K562 (cell line): Measurements from ENCODE around the gene B4GALNT4. TPM values are rescaled to one million over a fixed set of nuclear protein-coding genes. Genes with fewer than 3 reads are reported as not detected.

Source experiments
- BRF1 ChIP-seq: IDR thresholded peaks from 3 replicates; pipeline ENCODE4 v1.6.1; 2011; ENCODE audit warnings: borderline replicate concordance, mild to moderate bottlenecking; ENCODE audit not compliant: insufficient read length; ENCODE audit errors: extremely low read depth
- CBX2 ChIP-seq: fragments of 200-600 bp; sonication (generic); IDR thresholded peaks from one replicate; pipeline ENCODE4 v1.6.1; 2012; ENCODE audit warnings: mild to moderate bottlenecking, low read length, inconsistent platforms; ENCODE audit not compliant: insufficient read depth, poor library complexity, severe bottlenecking
- CC2D1A ChIP-seq: fragments of 450-650 bp; IDR thresholded peaks from 2 replicates; pipeline ENCODE4 v1.6.1; 2017; ENCODE audit warnings: mild to moderate bottlenecking
- CEBPB ChIP-seq: fragments of 450-650 bp; IDR thresholded peaks from 2 replicates; pipeline ENCODE4 v1.6.1; 2016; ENCODE audit warnings: missing genetic modification characterization, missing compliant biosample characterization
- DEAF1 ChIP-seq: fragments of 450-650 bp; formaldehyde crosslinking; IDR thresholded peaks from 2 replicates; pipeline ENCODE4 v1.4.0; 2020; ENCODE audit warnings: mild to moderate bottlenecking, moderate library complexity
- ELF1 ChIP-seq: fragments of 200-800 bp; sonication (Bioruptor generic); IDR thresholded peaks from 2 replicates; pipeline ENCODE4 v1.6.1; 2016; ENCODE audit warnings: missing genetic modification characterization, missing compliant biosample characterization
- FOXJ2 ChIP-seq: fragments of 200-800 bp; sonication (Bioruptor generic); IDR thresholded peaks from 2 replicates; pipeline ENCODE4 v1.6.1; 2016; ENCODE audit warnings: missing genetic modification characterization, missing compliant biosample characterization
- KDM1A ChIP-seq, 2 experiments: fragments of 450-650 bp; IDR thresholded peaks; 2 replicates each; pipeline ENCODE4 v1.6.1; 2016; ENCODE audit warnings: mild to moderate bottlenecking in 2 of 2
- SMC3 ChIP-seq: conservative IDR thresholded peaks from 2 replicates; pipeline ENCODE4 v1.6.1; 2011; ENCODE audit warnings: low read depth, low read length, improper control_type of control experiment; ENCODE audit not compliant: insufficient read depth
- SUPT5H ChIP-seq: fragments of 450-650 bp; IDR thresholded peaks from 2 replicates; pipeline ENCODE4 v1.6.1; 2016
- XRCC5 ChIP-seq: fragments of 200-400 bp; formaldehyde crosslinking; IDR thresholded peaks from 2 replicates; pipeline ENCODE4 v1.6.1; 2017; ENCODE audit warnings: low read depth, mild to moderate bottlenecking, low read length
- ZBTB26 ChIP-seq: fragments of 450-650 bp; formaldehyde crosslinking; IDR thresholded peaks from 2 replicates; pipeline ENCODE4 v1.4.0; 2022; ENCODE audit warnings: missing genetic modification characterization
- ZEB2 ChIP-seq: fragments of 450-650 bp; IDR thresholded peaks from 2 replicates; pipeline ENCODE4 v1.6.1; 2016
- ZNF133 ChIP-seq: fragments of 250-450 bp; sonication (Bioruptor Pico); IDR thresholded peaks from 2 replicates; pipeline ENCODE4 v1.4.0; 2020; ENCODE audit warnings: mild to moderate bottlenecking
- ZNF146 ChIP-seq: IDR thresholded peaks from one replicate; pipeline ENCODE4 v1.6.1; 2018; ENCODE audit warnings: missing compliant biosample characterization; ENCODE audit not compliant: unreplicated experiment
- ZNF232 ChIP-seq: sonication (generic); formaldehyde crosslinking; IDR thresholded peaks from 2 replicates; pipeline ENCODE4 v1.8.0; 2022; ENCODE audit warnings: mild to moderate bottlenecking, missing genetic modification reagents
- polyA plus RNA-seq, 8 experiments: library from polyadenylated mRNA; depleted of rRNA in 4 of 8; stranded (reverse) in 5 of 8; unstranded in 3 of 8; fragments of >200 nt; fragmentation: Nextera tagmentation in 2 of 8; fragmentation: Illumina TruSeq in 1 of 8; extraction: Ambion mirVana in 2 of 8; extraction: Trizol in 1 of 8; gene quantifications; 2 replicates each; pipeline versions ENCODE4 v1.2.1 to v1.2.3, GENCODE V29; 2011 to 2014; ENCODE audit warnings: inconsistent platforms in 1 of 8, missing spikeins in 1 of 8
- total RNA-seq, 7 experiments: library from RNA; depleted of rRNA in 6 of 7; stranded (reverse); fragments of >200 nt in 6 of 7; fragmentation: Illumina TruSeq in 2 of 7; extraction: Trizol in 2 of 7; gene quantifications; 2 replicates each; pipeline versions ENCODE4 v1.2.1 to v1.2.3, GENCODE V29; 2011 to 2021; ENCODE audit warnings: low replicate concordance in 1 of 7
- TF ChIP-seq, protein P1 (sequence below): fragments of 250-450 bp; sonication (Bioruptor Pico); IDR thresholded peaks from 2 replicates; pipeline ENCODE4 v1.5.1; 2021; ENCODE audit warnings: mild to moderate bottlenecking
- TF ChIP-seq, protein P2 (sequence below): sonication (generic); formaldehyde crosslinking; IDR thresholded peaks from 2 replicates; pipeline ENCODE4 v1.8.0; 2022; ENCODE audit warnings: missing genetic modification reagents, mild to moderate bottlenecking, borderline replicate concordance
- TF ChIP-seq, protein P3 (sequence below): sonication (generic); formaldehyde crosslinking; IDR thresholded peaks from 2 replicates; pipeline ENCODE4 v1.5.0; 2020; ENCODE audit warnings: missing genetic modification reagents

B4GALNT4 gene
- total and polyA plus RNA-seq, 9 of the 15 experiments (the other 6 are each of a cell fraction or from before 2014, with no cell fraction given) = 0.20 to 37.1 (median 10.8) TPM; not detected in 1

GRCh38 chr11:355581-356458, 13.5 kb upstream of the B4GALNT4 start (continued):
- no peak for TF ChIP-seq SMC3
- TF ChIP-seq ZEB2 = no peak
- TF ChIP-seq FOXJ2 (tag) = peak; percentile 26; the same call in 1 of the 2 replicates
- TF ChIP-seq CEBPB = no peak
- TF ChIP-seq, protein P1, sequence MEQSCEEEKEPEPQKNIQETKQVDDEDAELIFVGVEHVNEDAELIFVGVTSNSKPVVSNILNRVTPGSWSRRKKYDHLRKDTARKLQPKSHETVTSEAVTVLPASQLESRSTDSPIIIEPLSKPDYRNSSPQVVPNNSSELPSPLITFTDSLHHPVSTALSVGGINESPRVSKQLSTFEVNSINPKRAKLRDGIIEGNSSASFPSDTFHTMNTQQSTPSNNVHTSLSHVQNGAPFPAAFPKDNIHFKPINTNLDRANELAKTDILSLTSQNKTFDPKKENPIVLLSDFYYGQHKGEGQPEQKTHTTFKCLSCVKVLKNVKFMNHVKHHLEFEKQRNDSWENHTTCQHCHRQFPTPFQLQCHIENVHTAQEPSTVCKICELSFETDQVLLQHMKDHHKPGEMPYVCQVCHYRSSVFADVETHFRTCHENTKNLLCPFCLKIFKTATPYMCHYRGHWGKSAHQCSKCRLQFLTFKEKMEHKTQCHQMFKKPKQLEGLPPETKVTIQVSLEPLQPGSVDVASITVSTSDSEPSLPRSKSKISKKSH (CRISPR knock-in tag) = 0 out of 2 replicates have a peak, but pooled peaks have one; percentile 20
- 0 out of 2 replicates have a peak, but pooled peaks have one; percentile 3 for TF ChIP-seq ZBTB26 (CRISPR knock-in tag)
- 0 out of 2 replicates have a peak, but pooled peaks have one; percentile 38 for TF ChIP-seq ZNF133 (CRISPR knock-in tag)
- no peak for TF ChIP-seq CBX2
- 0 out of 2 replicates have a peak, but pooled peaks have one; percentile 54 for TF ChIP-seq SUPT5H
- TF ChIP-seq, protein P2, sequence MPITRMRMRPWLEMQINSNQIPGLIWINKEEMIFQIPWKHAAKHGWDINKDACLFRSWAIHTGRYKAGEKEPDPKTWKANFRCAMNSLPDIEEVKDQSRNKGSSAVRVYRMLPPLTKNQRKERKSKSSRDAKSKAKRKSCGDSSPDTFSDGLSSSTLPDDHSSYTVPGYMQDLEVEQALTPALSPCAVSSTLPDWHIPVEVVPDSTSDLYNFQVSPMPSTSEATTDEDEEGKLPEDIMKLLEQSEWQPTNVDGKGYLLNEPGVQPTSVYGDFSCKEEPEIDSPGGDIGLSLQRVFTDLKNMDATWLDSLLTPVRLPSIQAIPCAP (CRISPR knock-in tag) = no peak
- TF ChIP-seq KDM1A (IDR thresholded peaks at IDR 0.05) = no peak
- no peak for TF ChIP-seq CC2D1A
- TF ChIP-seq, protein P3, sequence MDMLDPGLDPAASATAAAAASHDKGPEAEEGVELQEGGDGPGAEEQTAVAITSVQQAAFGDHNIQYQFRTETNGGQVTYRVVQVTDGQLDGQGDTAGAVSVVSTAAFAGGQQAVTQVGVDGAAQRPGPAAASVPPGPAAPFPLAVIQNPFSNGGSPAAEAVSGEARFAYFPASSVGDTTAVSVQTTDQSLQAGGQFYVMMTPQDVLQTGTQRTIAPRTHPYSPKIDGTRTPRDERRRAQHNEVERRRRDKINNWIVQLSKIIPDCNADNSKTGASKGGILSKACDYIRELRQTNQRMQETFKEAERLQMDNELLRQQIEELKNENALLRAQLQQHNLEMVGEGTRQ (CRISPR knock-in tag) = no peak
- no peak for TF ChIP-seq BRF1
- no peak for TF ChIP-seq XRCC5
- no peak for TF ChIP-seq DEAF1 (CRISPR knock-in tag)
- peak; percentile 66; the same call in 1 of the 2 replicates for TF ChIP-seq ELF1
- TF ChIP-seq ZNF146 (CRISPR knock-in tag) = no peak
- TF ChIP-seq ZNF232 (CRISPR knock-in tag) = no peak
